Natural killer cell (primary cell): Measurements from ENCODE around the gene SNX30. TPM values are rescaled to one million over a fixed set of nuclear protein-coding genes. Genes with fewer than 3 reads are reported as not detected.

Experiments used
- ATAC-seq, 3 donors: fragments of 150-1000 bp in 2 of 3; fragments of 200-7000 bp in 1 of 3; cut with Tn5 transposase; 1 replicate in 1 of 3; 2 replicates in 2 of 3; pipeline ENCODE4 v1.10.0; 2021; ENCODE audit warnings: mild to moderate bottlenecking in 2 of 3, moderate library complexity in 2 of 3
- DNase-seq, 2 donors: peaks; one replicate each; pipeline versions ENCODE4 v3.0.0 to v3.0.0-alpha.2; 2013 to 2021; ENCODE audit warnings: mixed read lengths in 1 of 2
- H3K27ac ChIP-seq: one replicate; pipeline ENCODE4 v1.5.1; 2013; ENCODE audit warnings: mild to moderate bottlenecking, low read length
- H3K27me3 ChIP-seq: one replicate; pipeline ENCODE4 v1.6.1; 2013; ENCODE audit warnings: low read length; ENCODE audit not compliant: control insufficient read depth, insufficient read depth
- H3K36me3 ChIP-seq: one replicate; pipeline ENCODE4 v1.6.1; 2013; ENCODE audit warnings: low read length; ENCODE audit not compliant: control insufficient read depth, insufficient read depth
- H3K4me1 ChIP-seq: one replicate; pipeline ENCODE4 v1.6.1; 2013; ENCODE audit warnings: low read length; ENCODE audit not compliant: control insufficient read depth, insufficient read depth
- H3K4me3 ChIP-seq: one replicate; pipeline ENCODE4 v1.5.1; 2013; ENCODE audit warnings: low read length
- H3K9me3 ChIP-seq: one replicate; pipeline ENCODE4 v1.6.1; 2013; ENCODE audit warnings: low read length; ENCODE audit not compliant: control insufficient read depth, insufficient read depth
- H3K27ac Mint-ChIP-seq, 2 donors: one replicate each; pipeline ENCODE4 v1.8.0; 2022; ENCODE audit warnings: mild to moderate bottlenecking in 2 of 2, mixed read lengths in 2 of 2, moderate library complexity in 1 of 2
- H3K27me3 Mint-ChIP-seq, 2 donors: one replicate each; pipeline ENCODE4 v1.8.0; 2022; ENCODE audit warnings: low read depth in 2 of 2, mixed read lengths in 2 of 2
- H3K36me3 Mint-ChIP-seq: one replicate; pipeline ENCODE4 v1.8.0; 2022; ENCODE audit warnings: mixed read lengths
- H3K4me1 Mint-ChIP-seq, 2 donors: one replicate each; pipeline ENCODE4 v1.8.0; 2022; ENCODE audit warnings: mixed read lengths in 2 of 2
- H3K4me3 Mint-ChIP-seq: one replicate; pipeline ENCODE4 v1.8.0; 2022; ENCODE audit warnings: mild to moderate bottlenecking, moderate library complexity, mixed read lengths
- H3K9me3 Mint-ChIP-seq, 2 donors: one replicate each; pipeline ENCODE4 v1.8.0; 2022; ENCODE audit warnings: mixed read lengths in 2 of 2
- WGBS: methylation state at CpG from one replicate; pipeline ENCODE4 v1.1.7; 2013; ENCODE audit warnings: missing lambda C conversion rate; ENCODE audit not compliant: insufficient coverage; 5-methylcytosine and 5-hydroxymethylcytosine counted together
- intact Hi-C: fragments of 100-400 bp; cut with micrococcal nuclease; formaldehyde crosslinking; loops from one replicate; pipeline ENCODE4 v1.14.2; 2022
- total RNA-seq, 4 donors: library from RNA; stranded (reverse); fragments of 120-200 nt in 1 of 4; gene quantifications; one replicate each; pipeline versions ENCODE4 v1.2.3 to v1.2.4, GENCODE V29; 2013 to 2022
- TF ChIP-seq, protein P1 (sequence below): fragments of 200-600 bp; IDR thresholded peaks from one replicate; pipeline ENCODE4 v1.8.0; 2022; ENCODE audit warnings: antibody characterized with exemption

Gene SNX30
- total RNA-seq, 3 donors from 2014 or later (not counting 1 experiment from before 2014, with no cell fraction given), result 8.5 to 10.5 (median 9.3) TPM

DNA sequence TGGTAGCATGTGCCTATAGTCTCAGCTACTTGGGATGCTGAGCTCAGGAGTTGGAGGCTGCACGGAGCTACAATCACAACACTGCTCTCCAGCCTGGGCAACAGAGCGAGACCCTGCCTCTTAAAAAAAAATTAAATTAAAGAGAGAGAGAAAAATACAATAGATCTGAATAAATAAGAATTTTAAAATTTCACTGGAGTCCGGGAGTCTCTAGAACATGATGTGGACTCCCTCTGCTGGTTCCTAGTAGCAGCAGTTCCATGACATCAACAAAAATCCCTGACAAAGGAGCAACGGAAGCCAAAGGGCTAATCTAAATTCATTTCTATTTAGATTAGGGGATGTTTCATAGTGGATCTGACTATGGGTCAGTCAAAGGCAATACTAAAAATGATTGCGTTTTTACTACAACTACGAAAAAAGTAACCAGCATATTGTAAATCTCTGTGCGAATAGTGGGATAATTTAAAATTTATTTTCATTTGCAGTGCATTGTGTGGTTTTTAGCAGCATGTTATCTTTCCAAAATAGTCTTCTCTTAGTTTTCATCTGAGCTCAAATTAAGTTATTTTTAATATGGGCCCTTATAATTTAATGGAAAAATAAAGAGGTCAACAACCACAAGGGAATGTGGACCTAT, 39.4 kb upstream of the SNX30 start:
- ATAC-seq (no peak), DNase-seq (peak in 1 of 2 donors; percentile 9)
- H3K9me3 Mint-ChIP-seq, result no peaks in the 10 kb centered on the region
- TF ChIP-seq, protein P1, sequence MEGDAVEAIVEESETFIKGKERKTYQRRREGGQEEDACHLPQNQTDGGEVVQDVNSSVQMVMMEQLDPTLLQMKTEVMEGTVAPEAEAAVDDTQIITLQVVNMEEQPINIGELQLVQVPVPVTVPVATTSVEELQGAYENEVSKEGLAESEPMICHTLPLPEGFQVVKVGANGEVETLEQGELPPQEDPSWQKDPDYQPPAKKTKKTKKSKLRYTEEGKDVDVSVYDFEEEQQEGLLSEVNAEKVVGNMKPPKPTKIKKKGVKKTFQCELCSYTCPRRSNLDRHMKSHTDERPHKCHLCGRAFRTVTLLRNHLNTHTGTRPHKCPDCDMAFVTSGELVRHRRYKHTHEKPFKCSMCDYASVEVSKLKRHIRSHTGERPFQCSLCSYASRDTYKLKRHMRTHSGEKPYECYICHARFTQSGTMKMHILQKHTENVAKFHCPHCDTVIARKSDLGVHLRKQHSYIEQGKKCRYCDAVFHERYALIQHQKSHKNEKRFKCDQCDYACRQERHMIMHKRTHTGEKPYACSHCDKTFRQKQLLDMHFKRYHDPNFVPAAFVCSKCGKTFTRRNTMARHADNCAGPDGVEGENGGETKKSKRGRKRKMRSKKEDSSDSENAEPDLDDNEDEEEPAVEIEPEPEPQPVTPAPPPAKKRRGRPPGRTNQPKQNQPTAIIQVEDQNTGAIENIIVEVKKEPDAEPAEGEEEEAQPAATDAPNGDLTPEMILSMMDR, result no peak
- no peak overlapping the region for H3K27ac ChIP-seq
- no peak overlapping the region for H3K27ac Mint-ChIP-seq
- intact Hi-C loops, result no loop called here
- no peaks in the 10 kb centered on the region for H3K9me3 ChIP-seq
- peaks cover 9% of the 10 kb centered on the region for H3K36me3 ChIP-seq
- H3K27me3 Mint-ChIP-seq, result no peaks in the 10 kb centered on the region
- no peaks in the 10 kb centered on the region for H3K36me3 Mint-ChIP-seq
- peaks cover 21% of the 10 kb centered on the region in 2 donors for H3K4me1 Mint-ChIP-seq
- H3K4me3 Mint-ChIP-seq, result no peak overlapping the region
- WGBS, result 90% methylated on average over 5 of the region's 7 CpGs
- H3K4me1 ChIP-seq, result no peaks in the 10 kb centered on the region
- no peak overlapping the region for H3K4me3 ChIP-seq
- no peaks in the 10 kb centered on the region for H3K27me3 ChIP-seq

DNA sequence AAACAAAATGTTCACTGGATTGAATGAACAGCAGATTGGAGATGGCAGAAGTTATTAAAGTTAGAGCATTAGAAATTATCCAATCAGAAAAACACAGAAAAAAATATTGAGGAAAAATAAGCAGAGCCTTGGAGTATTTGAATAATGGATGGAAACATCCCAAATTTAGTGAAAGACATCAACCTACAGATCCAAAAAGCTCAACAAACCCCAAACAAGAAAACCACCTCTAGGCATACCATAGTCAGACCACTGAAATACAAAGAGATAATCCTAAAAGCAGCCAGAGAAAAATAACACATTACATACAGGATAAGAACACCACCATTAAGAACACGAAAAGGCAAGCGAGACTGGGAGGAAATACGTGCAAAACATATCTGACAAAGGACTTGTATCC, 37.9 kb upstream of the SNX30 start:
- Histone ChIP-seq H3K9me3 (no peaks in the 10 kb centered on the region), H3K27ac (no peak overlapping the region), H3K4me3 (no peak overlapping the region), H3K4me1 (peaks cover 9% of the 10 kb centered on the region), H3K36me3 (peaks cover 9% of the 10 kb centered on the region), H3K27me3 (no peaks in the 10 kb centered on the region)
- Mint-ChIP-seq H3K9me3 (no peaks in the 10 kb centered on the region), H3K36me3 (no peaks in the 10 kb centered on the region), H3K4me1 (peaks cover 29% of the 10 kb centered on the region in 2 donors), H3K27ac (no peak overlapping the region), H3K27me3 (no peaks in the 10 kb centered on the region), H3K4me3 (no peak overlapping the region)
- ATAC-seq (no peak), DNase-seq (no peak)
- intact Hi-C loops, result no loop called here
- TF ChIP-seq, protein P1, result no peak
- 100% methylated on average over 1 of the region's 3 CpGs for WGBS

DNA sequence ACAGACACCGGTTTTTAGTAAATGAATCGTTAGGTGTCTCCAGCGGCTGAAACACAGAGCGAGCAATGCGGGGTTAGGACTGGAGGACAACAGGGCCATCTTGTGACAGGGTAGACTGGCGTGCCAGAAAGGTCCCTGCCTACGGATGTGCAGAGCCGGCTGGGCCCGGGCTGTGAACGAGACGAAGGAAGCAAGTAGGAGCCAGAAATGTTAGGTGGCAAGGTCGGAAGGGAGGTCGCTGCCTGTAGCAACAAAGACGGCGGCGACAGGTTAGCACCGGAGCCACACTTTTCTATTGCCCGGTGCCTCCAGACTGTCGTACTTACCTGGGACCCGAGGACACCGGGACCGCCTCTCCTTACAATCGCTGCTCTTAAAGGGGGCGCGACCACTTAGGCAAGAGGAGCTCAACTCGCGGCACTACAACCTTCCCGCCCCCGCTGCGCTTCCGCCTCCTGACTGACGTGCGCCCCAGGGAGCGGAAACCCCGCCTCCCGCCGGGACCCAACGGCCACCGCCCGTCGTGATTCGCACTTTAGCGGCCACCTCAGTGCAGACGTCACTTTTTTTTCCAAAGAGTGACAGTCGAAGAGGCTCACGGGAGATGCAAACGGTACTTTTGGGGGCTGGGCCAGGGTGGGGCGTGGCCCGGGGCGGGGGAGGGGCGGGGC, 32.8 kb upstream of the SNX30 start, which contains the start of gene INIP:
TSS of gene INIP (minus strand) at position 457 of the 671 bp plus-strand sequence. CDS start 1,632 bp downstream, outside the sequence.
- H3K4me1 ChIP-seq, result peaks cover 13% of the 10 kb centered on the region
- peaks cover 19 to 20% of the 10 kb centered on the region in 2 donors for H3K4me1 Mint-ChIP-seq
- ATAC-seq (peak; percentile 91 to 97 (median 91)), DNase-seq (peak; percentile 94 to 99)
- intact Hi-C loops, result loop anchor here (1.0 to 5.0 kb wide), 5 partner anchors 33 to 1085 kb away; partner anchors contain the start of genes DNAJC25, KIAA1958, PTBP3 and SNX30
- H3K36me3 Mint-ChIP-seq, result no peaks in the 10 kb centered on the region
- TF ChIP-seq, protein P1, result no peak
- H3K27ac ChIP-seq, result peak within 1 kb of the TSS; percentile 84
- no peaks in the 10 kb centered on the region for H3K9me3 ChIP-seq
- WGBS, result under 1% methylated on average over 51 of the region's 51 CpGs
- H3K9me3 Mint-ChIP-seq, result no peaks in the 10 kb centered on the region
- peaks cover 0 to 4% of the 10 kb centered on the region in 2 donors for H3K27me3 Mint-ChIP-seq
- H3K4me3 ChIP-seq, result peak within 1 kb of the TSS; percentile 65
- H3K36me3 ChIP-seq, result peaks cover 7% of the 10 kb centered on the region
- H3K27me3 ChIP-seq, result no peaks in the 10 kb centered on the region
- H3K27ac Mint-ChIP-seq, result peak within 1 kb of the TSS; percentile 99 to 100
- H3K4me3 Mint-ChIP-seq, result peak within 1 kb of the TSS; percentile 99
